GM18873 (cell line): Measurements from ENCODE around the gene ZNG1C.
"Not testable (repeated sequence)": the region's sequence is repeated elsewhere in the genome, so short reads cannot be mapped to it uniquely, and the experiment has no call there.

Experiments used
- ATAC-seq: cut with Tn5 transposase; IDR thresholded peaks from one replicate; pipeline ENCODE4 v1.9.1; 2021; ENCODE audit warnings: mild to moderate bottlenecking, moderate library complexity, moderate number of reproducible peaks; ENCODE audit not compliant: unreplicated experiment, low FRiP score

The ZNG1C gene

GRCh38 chr9:68342265-68343025 lies 100.7 kb downstream of the ZNG1C start:
- ATAC-seq, result peak; percentile 75

DNA sequence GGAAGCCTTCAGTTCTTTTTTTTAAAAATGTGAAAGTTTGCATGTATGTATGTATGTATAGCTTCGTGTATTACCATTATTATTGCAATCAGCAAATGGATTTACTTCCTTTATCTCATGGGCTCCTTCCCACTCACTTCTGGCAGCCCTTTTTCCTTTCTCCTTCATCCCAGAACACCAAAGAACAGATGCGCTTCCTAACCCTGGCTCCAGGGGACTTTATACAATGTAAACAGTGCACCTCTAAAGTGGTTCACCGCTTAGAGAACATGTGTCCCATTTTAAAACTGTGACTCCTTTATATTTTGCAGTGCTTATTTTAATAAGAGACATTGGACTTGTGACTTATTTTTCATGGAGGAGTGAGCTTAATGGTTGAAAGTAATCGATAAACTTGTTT lies 101.5 kb downstream of the ZNG1C start:
- ATAC-seq, result not testable (repeated sequence)

DNA sequence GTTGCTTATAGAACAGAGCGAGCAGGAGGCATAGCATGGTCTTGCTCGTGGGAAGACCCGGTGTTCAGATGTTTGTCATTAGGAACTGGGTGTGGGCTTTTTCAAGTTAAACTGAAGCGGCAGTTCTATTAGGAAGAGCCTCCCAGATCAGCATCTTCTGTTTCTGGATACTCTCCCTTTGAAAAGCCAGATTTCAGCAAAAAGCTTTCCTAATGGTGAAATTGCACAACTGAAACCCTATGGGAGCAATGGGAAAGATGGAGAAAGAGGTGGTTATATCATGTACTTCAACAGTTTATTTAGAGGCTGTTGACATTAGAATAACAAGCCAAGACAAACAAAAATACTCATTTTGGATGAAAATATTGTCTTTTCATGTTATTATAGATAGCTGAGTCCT lies 102.2 kb downstream of the ZNG1C start:
- not testable (repeated sequence) for ATAC-seq
